GM12891 (cell line): Measurements from ENCODE around the gene PRKRIP1.

Experiments used
- PAX5 ChIP-seq: IDR thresholded peaks from 2 replicates; pipeline ENCODE4 v1.6.1; 2011; ENCODE audit warnings: low read length, moderate library complexity, mild to moderate bottlenecking; ENCODE audit not compliant: insufficient read depth, severe bottlenecking
- POLR2A ChIP-seq: IDR thresholded peaks from 2 replicates; pipeline ENCODE4 v1.6.1; 2011; ENCODE audit warnings: low read depth, low read length, control low read depth
- POLR2AphosphoS5 ChIP-seq: IDR thresholded peaks from 2 replicates; pipeline ENCODE4 v1.6.1; 2011; ENCODE audit warnings: low read depth, low read length, control low read depth
- POU2F2 ChIP-seq: IDR thresholded peaks from 2 replicates; pipeline ENCODE4 v1.6.1; 2011; ENCODE audit warnings: low read depth, mild to moderate bottlenecking, control low read depth, low read length, moderate library complexity
- TAF1 ChIP-seq: IDR thresholded peaks from 2 replicates; pipeline ENCODE4 v1.6.1; 2011; ENCODE audit warnings: low read depth, low read length, control low read depth

DNA sequence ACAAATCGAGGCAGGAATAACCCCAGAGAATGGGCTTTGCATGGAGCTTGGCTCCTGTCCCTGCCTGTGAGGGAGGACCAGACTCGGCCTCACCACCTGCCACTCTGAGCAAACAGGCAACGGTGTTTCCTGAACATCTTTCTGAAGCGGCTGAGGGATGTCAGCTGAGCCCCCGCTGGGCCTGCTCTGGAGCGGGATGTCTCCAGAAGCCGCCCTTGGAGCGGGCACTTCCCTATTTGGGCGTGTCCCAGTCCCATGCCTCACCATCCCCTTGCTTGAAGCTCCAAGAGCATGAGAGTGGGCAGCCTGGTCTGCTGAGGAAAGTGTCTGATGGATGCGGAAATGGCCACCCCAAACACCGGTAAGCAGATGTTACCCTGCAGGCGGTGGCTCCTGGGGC lies 58.3 kb downstream of the PRKRIP1 start:
- TF ChIP-seq POLR2A (no peak), POLR2AphosphoS5 (no peak), TAF1 (no peak), PAX5 (no peak), POU2F2 (no peak)
